PFSK-1 (cell line): ENCODE data around the gene NUDT4.

Experiments
- FOXP2 ChIP-seq: optimal IDR thresholded peaks from 2 replicates; pipeline ENCODE3; 2011; ENCODE audit warnings: borderline replicate concordance, control low read depth, inconsistent platforms; ENCODE audit not compliant: insufficient read depth; ENCODE audit errors: extremely low read length, extremely low read depth
- POLR2AphosphoS5 ChIP-seq: IDR thresholded peaks from 2 replicates; pipeline ENCODE4 v1.6.1; 2012; ENCODE audit warnings: low read depth, mild to moderate bottlenecking, control low read depth, low read length, moderate library complexity
- SIN3A ChIP-seq: IDR thresholded peaks from 2 replicates; pipeline ENCODE4 v1.6.1; 2012; ENCODE audit warnings: mild to moderate bottlenecking, low read length, moderate library complexity, borderline replicate concordance; ENCODE audit not compliant: insufficient read depth
- TAF1 ChIP-seq: IDR thresholded peaks from 2 replicates; pipeline ENCODE4 v1.6.1; 2012; ENCODE audit warnings: low read length, control low read depth, borderline replicate concordance; ENCODE audit not compliant: insufficient read depth
- TF ChIP-seq, protein P1 (sequence below), 2 experiments: IDR thresholded peaks; 2 replicates each; pipeline versions ENCODE4 v1.6.1 to v1.8.0; 2011 to 2012; ENCODE audit warnings: low read depth in 2 of 2, low read length in 2 of 2, control low read depth in 1 of 2, inconsistent platforms in 1 of 2, mild to moderate bottlenecking in 1 of 2, moderate library complexity in 1 of 2; ENCODE audit not compliant: insufficient read depth in 1 of 2

The NUDT4 gene

DNA sequence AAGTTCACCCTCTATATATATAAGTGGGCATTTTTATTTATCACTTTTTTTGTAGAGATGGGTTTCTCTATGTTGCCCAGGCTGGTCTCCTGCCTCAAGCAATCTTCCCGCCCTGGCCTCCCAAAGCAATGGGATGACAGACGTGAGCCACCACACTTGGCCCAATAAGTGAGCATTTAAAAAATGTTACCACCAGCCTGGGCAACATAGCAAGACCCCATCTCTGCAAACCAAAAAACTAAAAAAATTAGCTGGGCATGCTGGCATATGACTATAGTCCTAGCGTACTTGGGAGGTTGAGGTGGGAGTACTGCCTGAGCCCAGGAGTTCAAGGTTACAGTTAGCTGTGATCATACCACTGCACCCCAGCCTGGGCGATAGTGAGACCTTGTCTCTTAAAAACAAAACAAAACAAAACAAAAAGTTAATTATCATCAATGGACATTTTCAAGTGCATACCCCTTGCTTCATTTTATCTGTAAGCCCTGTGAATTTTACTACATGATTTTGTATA is 40.3 kb downstream of the NUDT4 start:
- no peak for TF ChIP-seq FOXP2
- no peak for TF ChIP-seq POLR2AphosphoS5
- no peak for TF ChIP-seq SIN3A
- TF ChIP-seq TAF1, result no peak
- TF ChIP-seq, protein P1, sequence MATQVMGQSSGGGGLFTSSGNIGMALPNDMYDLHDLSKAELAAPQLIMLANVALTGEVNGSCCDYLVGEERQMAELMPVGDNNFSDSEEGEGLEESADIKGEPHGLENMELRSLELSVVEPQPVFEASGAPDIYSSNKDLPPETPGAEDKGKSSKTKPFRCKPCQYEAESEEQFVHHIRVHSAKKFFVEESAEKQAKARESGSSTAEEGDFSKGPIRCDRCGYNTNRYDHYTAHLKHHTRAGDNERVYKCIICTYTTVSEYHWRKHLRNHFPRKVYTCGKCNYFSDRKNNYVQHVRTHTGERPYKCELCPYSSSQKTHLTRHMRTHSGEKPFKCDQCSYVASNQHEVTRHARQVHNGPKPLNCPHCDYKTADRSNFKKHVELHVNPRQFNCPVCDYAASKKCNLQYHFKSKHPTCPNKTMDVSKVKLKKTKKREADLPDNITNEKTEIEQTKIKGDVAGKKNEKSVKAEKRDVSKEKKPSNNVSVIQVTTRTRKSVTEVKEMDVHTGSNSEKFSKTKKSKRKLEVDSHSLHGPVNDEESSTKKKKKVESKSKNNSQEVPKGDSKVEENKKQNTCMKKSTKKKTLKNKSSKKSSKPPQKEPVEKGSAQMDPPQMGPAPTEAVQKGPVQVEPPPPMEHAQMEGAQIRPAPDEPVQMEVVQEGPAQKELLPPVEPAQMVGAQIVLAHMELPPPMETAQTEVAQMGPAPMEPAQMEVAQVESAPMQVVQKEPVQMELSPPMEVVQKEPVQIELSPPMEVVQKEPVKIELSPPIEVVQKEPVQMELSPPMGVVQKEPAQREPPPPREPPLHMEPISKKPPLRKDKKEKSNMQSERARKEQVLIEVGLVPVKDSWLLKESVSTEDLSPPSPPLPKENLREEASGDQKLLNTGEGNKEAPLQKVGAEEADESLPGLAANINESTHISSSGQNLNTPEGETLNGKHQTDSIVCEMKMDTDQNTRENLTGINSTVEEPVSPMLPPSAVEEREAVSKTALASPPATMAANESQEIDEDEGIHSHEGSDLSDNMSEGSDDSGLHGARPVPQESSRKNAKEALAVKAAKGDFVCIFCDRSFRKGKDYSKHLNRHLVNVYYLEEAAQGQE (IDR thresholded peaks at IDR 0.05; ENCODE audit: insufficient read depth in 1 of 2, low read depth in 2 of 2, low read length in 2 of 2), result no peak

DNA sequence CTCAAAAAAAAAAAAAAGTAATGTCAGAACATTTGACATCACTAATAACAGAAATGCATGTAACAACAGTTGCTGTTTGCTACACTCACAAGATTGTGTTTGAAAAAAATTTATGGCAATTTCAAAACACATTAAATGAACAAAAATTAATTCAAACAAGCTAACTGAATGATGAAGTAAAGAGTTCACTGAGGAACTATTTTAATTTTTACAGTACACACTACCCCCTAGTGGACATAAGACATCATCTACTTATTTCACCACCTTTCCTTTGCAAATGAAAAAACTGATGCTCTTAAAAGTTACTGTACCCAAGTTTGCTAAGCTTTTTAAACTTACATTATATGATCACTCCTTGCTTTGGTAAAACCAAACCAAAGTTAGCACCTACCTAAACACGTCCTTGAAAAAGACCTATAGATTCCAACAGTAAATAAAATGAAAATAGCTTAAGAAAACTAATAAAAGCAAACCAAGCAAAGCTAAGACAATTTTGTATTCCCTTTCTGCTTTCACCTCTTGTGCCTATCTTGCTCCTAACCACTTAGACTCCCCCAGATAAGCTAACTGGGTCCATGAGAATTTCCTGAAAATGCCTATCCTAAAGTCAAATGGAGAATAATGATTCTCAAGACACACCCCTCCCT is 41.8 kb downstream of the NUDT4 start:
- TF ChIP-seq, protein P1 (IDR thresholded peaks at IDR 0.05; ENCODE audit: insufficient read depth in 1 of 2, low read depth in 2 of 2, low read length in 2 of 2), result no peak
- no peak for TF ChIP-seq TAF1
- TF ChIP-seq POLR2AphosphoS5, result no peak
- TF ChIP-seq SIN3A, result no peak
- no peak for TF ChIP-seq FOXP2

DNA sequence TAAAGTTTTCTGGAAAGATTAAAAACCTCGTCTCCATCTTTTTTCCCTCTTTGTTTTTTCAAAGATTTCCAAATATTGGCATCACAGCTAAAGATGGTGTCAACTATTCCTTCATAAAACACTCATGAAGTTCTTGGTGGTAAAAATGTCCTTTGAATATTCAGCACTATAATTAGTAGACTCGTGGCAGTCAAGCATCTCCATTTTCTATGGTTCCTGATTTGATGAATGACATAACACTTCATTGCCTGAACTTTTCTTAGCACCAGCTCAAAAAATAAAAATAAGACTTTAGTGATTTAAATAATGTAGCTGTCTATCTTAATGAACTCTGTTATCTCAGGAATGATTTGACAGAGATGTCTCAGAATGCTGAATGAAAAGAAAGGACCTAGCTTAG is 44.3 kb downstream of the NUDT4 start:
- TF ChIP-seq, protein P1 (IDR thresholded peaks at IDR 0.05; ENCODE audit: insufficient read depth in 1 of 2, low read depth in 2 of 2, low read length in 2 of 2), result no peak
- no peak for TF ChIP-seq TAF1
- TF ChIP-seq SIN3A, result no peak
- TF ChIP-seq FOXP2, result no peak
- TF ChIP-seq POLR2AphosphoS5, result no peak

DNA sequence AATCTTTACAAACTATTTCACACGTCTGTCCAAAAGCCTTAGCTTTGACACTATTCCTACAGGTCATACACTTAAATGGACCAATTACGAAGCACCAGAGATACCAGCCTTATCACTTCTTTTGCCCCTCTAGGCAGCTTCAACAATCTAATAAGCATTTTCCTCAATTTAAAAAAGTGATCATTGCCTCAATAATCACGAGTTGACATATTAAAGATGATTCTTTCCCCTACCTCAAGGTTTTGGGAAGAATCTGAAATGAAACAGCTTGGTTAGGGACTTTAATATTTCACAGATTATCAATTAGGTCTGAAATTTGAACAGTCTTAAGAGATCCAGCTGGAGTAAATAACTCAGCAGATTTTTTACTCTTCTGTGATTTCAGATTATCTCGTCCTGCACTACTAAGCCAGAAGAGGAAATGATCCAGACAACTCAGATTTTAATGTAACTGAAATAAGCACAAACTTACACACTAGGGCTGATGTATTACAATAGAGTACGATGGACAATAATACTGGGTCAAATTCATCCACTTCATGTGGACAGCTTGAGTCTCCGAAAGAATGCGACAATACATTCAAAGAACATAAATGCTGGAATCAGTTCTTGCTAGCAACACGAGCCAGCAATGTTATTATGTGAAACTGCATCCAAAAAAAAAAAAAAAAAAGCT is 48.1 kb downstream of the NUDT4 start:
- TF ChIP-seq, protein P1 (IDR thresholded peaks at IDR 0.05; ENCODE audit: insufficient read depth in 1 of 2, low read depth in 2 of 2, low read length in 2 of 2), result no peak
- TF ChIP-seq SIN3A (no peak), TAF1 (no peak), POLR2AphosphoS5 (no peak), FOXP2 (no peak)
